Measurements from ENCODE around the gene CGREF1. TPM values are rescaled to one million over a fixed set of nuclear protein-coding genes. Genes with fewer than 3 reads are reported as not detected.

CGREF1 gene
- total RNA-seq, 1 experiment from 2014 or later = 4.0 TPM

DNA sequence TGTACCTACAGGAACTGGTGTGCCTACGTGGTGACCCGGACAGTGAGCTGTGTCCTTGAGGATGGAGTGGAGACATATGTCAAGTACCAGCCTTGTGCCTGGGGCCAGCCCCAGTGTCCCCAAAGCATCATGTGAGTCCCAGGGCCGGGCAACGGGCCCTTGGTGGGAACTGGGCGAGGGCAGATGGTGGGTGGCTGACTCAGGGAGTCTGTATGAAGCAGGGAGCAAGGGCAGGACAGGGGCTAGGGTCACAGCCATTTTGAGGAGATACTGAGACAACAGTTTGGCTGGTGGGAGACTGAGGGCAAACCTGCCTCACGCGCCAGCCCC is 38.8 kb downstream of the CGREF1 start:
- H3K27me3 ChIP-seq (ENCODE audit: insufficient read depth, low read length) = no peaks in the 10 kb centered on the region
- H3K36me3 ChIP-seq (ENCODE audit: control insufficient read depth in 1 of 2, insufficient read depth in 2 of 2, low read length in 2 of 2) = no peaks in the 10 kb centered on the region
- H3K4me3 ChIP-seq (replicated peaks in 1 of 2; ENCODE audit: low read depth in 1 of 2, low read length in 2 of 2) = no peak overlapping the region
- no peak overlapping the region for H3K9ac ChIP-seq (ENCODE audit: low read length)
- ATAC-seq (no peak), DNase-seq (ENCODE audit: low read depth, low spot score) (no peak)
- H3K9me3 ChIP-seq (ENCODE audit: control insufficient read depth in 1 of 2, insufficient read depth in 1 of 2, low read depth in 1 of 2, low read length in 2 of 2) = no peaks in the 10 kb centered on the region
- intact Hi-C loops (cut with micrococcal nuclease) = no loop called here
- H3K4me1 ChIP-seq (ENCODE audit: control insufficient read depth in 1 of 2, insufficient read depth in 2 of 2, low read length in 2 of 2) = peaks cover 8 to 18% of the 10 kb centered on the region in 2 experiments
- no peak overlapping the region; the same call in 1 of the 2 replicates for H3K27ac ChIP-seq (ENCODE audit: low read depth, low read length)
- POLR2A ChIA-PET = interaction anchor here (1.3 kb wide), 1 partner anchor 9 kb away, joined by 3 read pairs; the partner anchor contains the start of gene OST4
- no peaks in the 10 kb centered on the region for H3K9me2 ChIP-seq (ENCODE audit: insufficient read depth)
- TF ChIP-seq SRF (IDR thresholded peaks at IDR 0.05; ENCODE audit: low read depth) (no peak), YY1 (IDR thresholded peaks at IDR 0.05; ENCODE audit: extremely low read depth, insufficient replicate concordance, low read depth, low read length) (no peak), SIN3A (IDR thresholded peaks at IDR 0.05; ENCODE audit: low read depth) (no peak), EZH2 (IDR thresholded peaks at IDR 0.05) (no peak), EGR1 (IDR thresholded peaks at IDR 0.05; ENCODE audit: low read depth) (no peak), ZFX (IDR thresholded peaks at IDR 0.05) (no peak), POLR2AphosphoS5 (IDR thresholded peaks at IDR 0.05; ENCODE audit: low read depth, low read length) (no peak), CEBPB (IDR thresholded peaks at IDR 0.05; ENCODE audit: low read depth) (no peak), JUND (IDR thresholded peaks at IDR 0.05) (no peak), ELF1 (IDR thresholded peaks at IDR 0.05; ENCODE audit: borderline replicate concordance, low read depth) (no peak), CBX3 (IDR thresholded peaks at IDR 0.05; ENCODE audit: low read depth) (no peak), SP1 (IDR thresholded peaks at IDR 0.05; ENCODE audit: low read depth) (no peak), FOSL1 (IDR thresholded peaks at IDR 0.05; ENCODE audit: low read depth) (no peak)
- TF ChIP-seq, protein P1, sequence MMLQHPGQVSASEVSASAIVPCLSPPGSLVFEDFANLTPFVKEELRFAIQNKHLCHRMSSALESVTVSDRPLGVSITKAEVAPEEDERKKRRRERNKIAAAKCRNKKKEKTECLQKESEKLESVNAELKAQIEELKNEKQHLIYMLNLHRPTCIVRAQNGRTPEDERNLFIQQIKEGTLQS (IDR thresholded peaks at IDR 0.05) = no peak
- TF ChIP-seq, protein P2, sequence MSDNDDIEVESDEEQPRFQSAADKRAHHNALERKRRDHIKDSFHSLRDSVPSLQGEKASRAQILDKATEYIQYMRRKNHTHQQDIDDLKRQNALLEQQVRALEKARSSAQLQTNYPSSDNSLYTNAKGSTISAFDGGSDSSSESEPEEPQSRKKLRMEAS (IDR thresholded peaks at IDR 0.05) = no peak
- TF ChIP-seq, protein P3, sequence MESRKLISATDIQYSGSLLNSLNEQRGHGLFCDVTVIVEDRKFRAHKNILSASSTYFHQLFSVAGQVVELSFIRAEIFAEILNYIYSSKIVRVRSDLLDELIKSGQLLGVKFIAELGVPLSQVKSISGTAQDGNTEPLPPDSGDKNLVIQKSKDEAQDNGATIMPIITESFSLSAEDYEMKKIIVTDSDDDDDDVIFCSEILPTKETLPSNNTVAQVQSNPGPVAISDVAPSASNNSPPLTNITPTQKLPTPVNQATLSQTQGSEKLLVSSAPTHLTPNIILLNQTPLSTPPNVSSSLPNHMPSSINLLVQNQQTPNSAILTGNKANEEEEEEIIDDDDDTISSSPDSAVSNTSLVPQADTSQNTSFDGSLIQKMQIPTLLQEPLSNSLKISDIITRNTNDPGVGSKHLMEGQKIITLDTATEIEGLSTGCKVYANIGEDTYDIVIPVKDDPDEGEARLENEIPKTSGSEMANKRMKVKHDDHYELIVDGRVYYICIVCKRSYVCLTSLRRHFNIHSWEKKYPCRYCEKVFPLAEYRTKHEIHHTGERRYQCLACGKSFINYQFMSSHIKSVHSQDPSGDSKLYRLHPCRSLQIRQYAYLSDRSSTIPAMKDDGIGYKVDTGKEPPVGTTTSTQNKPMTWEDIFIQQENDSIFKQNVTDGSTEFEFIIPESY (IDR thresholded peaks at IDR 0.05; ENCODE audit: extremely low read depth, insufficient replicate concordance, low read length) = no peak
- CTCF ChIA-PET = no interaction called here
- RAD21 ChIA-PET (ENCODE audit: low non-redundant PET in 1 of 2, low total read pairs in 2 of 2, uncharacterized antibody in 2 of 2, unreplicated experiment in 2 of 2) = no interaction called here
- no TSS peak for BruUV-seq (replicated peaks)
- no peaks in the 10 kb centered on the region for H3K79me2 ChIP-seq (ENCODE audit: insufficient read depth, low read length)
- H3K4me2 ChIP-seq (ENCODE audit: low read length) = no peak overlapping the region
- no peaks in the 10 kb centered on the region for H4K20me1 ChIP-seq (ENCODE audit: insufficient read depth)
- no peak overlapping the region for H2AFZ ChIP-seq (ENCODE audit: low read depth, low read length, poor library complexity, severe bottlenecking)

Data from HCT116 (cell line).